Transverse colon (tissue), 4 donors: ENCODE measurements around the gene UTP18.

Source experiments
- CTCF ChIP-seq, 5 experiments: fragments of 200-600 bp in 3 of 5; fragments of 450-650 bp in 2 of 5; sonication (generic) in 3 of 5; IDR thresholded peaks; 1 replicate in 2 of 5; 2 replicates in 3 of 5; pipeline ENCODE4 v1.5.1; 2016 to 2017; ENCODE audit warnings: antibody characterized with exemption in 5 of 5, inconsistent platforms in 3 of 5, mild to moderate bottlenecking in 2 of 5, moderate library complexity in 1 of 5
- POLR2AphosphoS5 ChIP-seq, 3 donors: sonication (generic); formaldehyde crosslinking; IDR thresholded peaks; one replicate each; pipeline ENCODE4 v1.6.1; 2016; ENCODE audit warnings: antibody characterized with exemption in 3 of 3

GRCh38 chr17:51238255-51238887, 22.0 kb upstream of the UTP18 start:
- TF ChIP-seq CTCF (IDR thresholded peaks at IDR 0.05): no peak
- no peak for TF ChIP-seq POLR2AphosphoS5 (IDR thresholded peaks at IDR 0.05)
